ENCODE results near the gene OR6K6. TPM values are rescaled to one million over a fixed set of nuclear protein-coding genes. Genes with fewer than 3 reads are reported as not detected.

OR6K6 gene
- total RNA-seq, 1 experiment from 2014 or later: not detected

GRCh38 chr1:158798531-158798930 is 44.0 kb downstream of the OR6K6 start:
- no peak for DNase-seq (ENCODE audit: low spot score)
- in situ Hi-C loops (cut with HindIII; ENCODE audit: low sequenced_read_pairs): no loop called here

GRCh38 chr1:158799689-158800088 is 45.2 kb downstream of the OR6K6 start:
- in situ Hi-C loops (cut with HindIII; ENCODE audit: low sequenced_read_pairs): no loop called here
- DNase-seq (ENCODE audit: low spot score): no peak

GRCh38 chr1:158800526-158800925 is 46.0 kb downstream of the OR6K6 start:
- in situ Hi-C loops (cut with HindIII; ENCODE audit: low sequenced_read_pairs): no loop called here
- DNase-seq (ENCODE audit: low spot score): no peak

GRCh38 chr1:158801396-158801795 is 46.9 kb downstream of the OR6K6 start:
- in situ Hi-C loops (cut with HindIII; ENCODE audit: low sequenced_read_pairs): no loop called here
- no peak for DNase-seq (ENCODE audit: low spot score)

GRCh38 chr1:158803678-158804077 is 49.2 kb downstream of the OR6K6 start:
- in situ Hi-C loops (cut with HindIII; ENCODE audit: low sequenced_read_pairs): no loop called here
- no peak for DNase-seq (ENCODE audit: low spot score)

Other genes with a start within 250 kb of the OR6K6 start
- not detected in 2 replicates for gene OR6Y1, start 200.3 kb upstream of the OR6K6 start, total RNA-seq (2014; rRNA removed; shearing (Covaris generic))
- not detected in 2 replicates for gene OR6P1, start 184.1 kb upstream of the OR6K6 start, total RNA-seq (2014; rRNA removed; shearing (Covaris generic))
- gene OR10X1, start 174.8 kb upstream of the OR6K6 start, total RNA-seq (2014; rRNA removed; shearing (Covaris generic)): not detected in 2 replicates
- not detected in 2 replicates for gene OR10Z1, start 149.5 kb upstream of the OR6K6 start, total RNA-seq (2014; rRNA removed; shearing (Covaris generic))
- not detected in 2 replicates for gene SPTA1, start 68.0 kb upstream of the OR6K6 start, total RNA-seq (2014; rRNA removed; shearing (Covaris generic))
- not detected in 2 replicates for gene OR6K2, start 54.1 kb upstream of the OR6K6 start, total RNA-seq (2014; rRNA removed; shearing (Covaris generic))
- gene OR6K3, start 34.0 kb upstream of the OR6K6 start, total RNA-seq (2014; rRNA removed; shearing (Covaris generic)): not detected in 2 replicates
- gene OR6N1, start 17.5 kb downstream of the OR6K6 start, total RNA-seq (2014; rRNA removed; shearing (Covaris generic)): not detected in 2 replicates
- gene OR6N2, start 26.5 kb downstream of the OR6K6 start, total RNA-seq (2014; rRNA removed; shearing (Covaris generic)): not detected in 2 replicates
- not detected in 2 replicates for gene MNDA, start 76.6 kb downstream of the OR6K6 start, total RNA-seq (2014; rRNA removed; shearing (Covaris generic))
- gene PYHIN1, start 176.8 kb downstream of the OR6K6 start, total RNA-seq (2014; rRNA removed; shearing (Covaris generic)): not detected in 2 replicates